HCT116 (cell line): Measurements from ENCODE around the gene SLC25A43. TPM values are rescaled to one million over a fixed set of nuclear protein-coding genes. Genes with fewer than 3 reads are reported as not detected.

Experiments
- ATAC-seq: fragments of 200-7000 bp; cut with Tn5 transposase; 2 replicates; pipeline ENCODE4 v1.9.1; 2020; ENCODE audit warnings: mild to moderate bottlenecking, moderate library complexity
- BruUV-seq: library from RNA; stranded (reverse); fragments of 400-500 nt; replicated peaks from 2 replicates; lab custom pipeline; 2021; lab: Mats Ljungman, UMichigan
- CTCF ChIA-PET: fragments of 300-600 bp; sonication (Branson Sonifier 250); formaldehyde crosslinking; loops from one replicate; lab custom pipeline; 2021; ENCODE audit warnings: antibody characterized with exemption; lab: Charles Lee
- POLR2A ChIA-PET: fragments of 300-600, 350-600 bp; sonication (Branson Sonifier 250); formaldehyde crosslinking; loops from one replicate; lab custom pipeline; 2021; ENCODE audit warnings: antibody characterized with exemption; lab: Charles Lee
- RAD21 ChIA-PET, 2 experiments: fragments of 300-600 bp; sonication (Branson Sonifier 250); formaldehyde crosslinking; loops; one replicate each; lab custom pipeline; 2023; ENCODE audit warnings: low total read pairs in 2 of 2; ENCODE audit not compliant: uncharacterized antibody in 2 of 2, unreplicated experiment in 2 of 2, low non-redundant PET in 1 of 2; lab: Charles Lee
- DNase-seq: peaks from one replicate; pipeline ENCODE4 v3.0.0-alpha.2; 2010; ENCODE audit warnings: low read depth, low spot score
- H2AFZ ChIP-seq: fragments of 200-600 bp; shearing (Covaris generic), sonication (generic); 2 replicates; pipeline ENCODE4 v1.6.1; 2017; ENCODE audit warnings: low read depth, mixed run types, mixed read lengths, antibody characterized with exemption, low read length; ENCODE audit not compliant: poor library complexity, severe bottlenecking
- H3K27ac ChIP-seq: 2 replicates; pipeline ENCODE4 v1.5.1; 2012; ENCODE audit warnings: low read depth, low read length
- H3K27me3 ChIP-seq: fragments of 200-600 bp; sonication (generic); 2 replicates; pipeline ENCODE4 v1.6.1; 2016; ENCODE audit warnings: mixed run types, low read length, mixed read lengths; ENCODE audit not compliant: insufficient read depth
- H3K36me3 ChIP-seq, 2 experiments: fragments of 200-500 bp in 1 of 2; fragments of 200-600 bp in 1 of 2; sonication (Bioruptor generic) in 1 of 2; sonication (generic) in 1 of 2; 2 replicates each; pipeline versions ENCODE4 v1.5.1 to v1.6.1; 2014 to 2016; ENCODE audit warnings: low read length in 2 of 2, inconsistent platforms in 1 of 2, mixed read lengths in 1 of 2, mixed run types in 1 of 2; ENCODE audit not compliant: insufficient read depth in 2 of 2, control insufficient read depth in 1 of 2
- H3K4me1 ChIP-seq, 2 experiments: fragments of 200-600 bp in 1 of 2; sonication (generic) in 1 of 2; 2 replicates each; pipeline versions ENCODE4 v1.5.1 to v1.6.1; 2012 to 2017; ENCODE audit warnings: low read length in 2 of 2, inconsistent platforms in 1 of 2, mild to moderate bottlenecking in 1 of 2, mixed read lengths in 1 of 2, mixed run types in 1 of 2, moderate library complexity in 1 of 2; ENCODE audit not compliant: insufficient read depth in 2 of 2, control insufficient read depth in 1 of 2
- H3K4me2 ChIP-seq: fragments of 200-600 bp; sonication (generic); 2 replicates; pipeline ENCODE4 v1.6.1; 2017; ENCODE audit warnings: mixed run types, low read length, mixed read lengths
- H3K4me3 ChIP-seq, 2 experiments: fragments of 200-600 bp in 1 of 2; sonication (generic) in 1 of 2; replicated peaks in 1 of 2; 2 replicates each; pipeline ENCODE4 v1.5.1; 2011 to 2016; ENCODE audit warnings: low read length in 2 of 2, control low read depth in 1 of 2, low read depth in 1 of 2, mild to moderate bottlenecking in 1 of 2, mixed read lengths in 1 of 2, mixed run types in 1 of 2
- H3K79me2 ChIP-seq: fragments of 200-600 bp; sonication (generic); 2 replicates; pipeline ENCODE4 v1.6.1; 2017; ENCODE audit warnings: mild to moderate bottlenecking, mixed run types, low read length, moderate library complexity, mixed read lengths; ENCODE audit not compliant: insufficient read depth
- H3K9ac ChIP-seq: fragments of 200-600 bp; sonication (generic); 2 replicates; pipeline ENCODE4 v1.6.1; 2016; ENCODE audit warnings: low read length, mixed read lengths
- H3K9me2 ChIP-seq: fragments of 200-600 bp; sonication (generic), shearing (Covaris generic); 2 replicates; pipeline ENCODE4 v1.6.1; 2017; ENCODE audit warnings: mixed run types, mild to moderate bottlenecking, moderate library complexity; ENCODE audit not compliant: insufficient read depth
- H3K9me3 ChIP-seq, 2 experiments: fragments of 200-500 bp in 1 of 2; fragments of 200-600 bp in 1 of 2; sonication (Bioruptor generic) in 1 of 2; sonication (generic) in 1 of 2; 2 replicates each; pipeline ENCODE4 v1.6.1; 2014 to 2017; ENCODE audit warnings: low read length in 2 of 2, mixed read lengths in 2 of 2, inconsistent platforms in 1 of 2, low read depth in 1 of 2, mild to moderate bottlenecking in 1 of 2, mixed run types in 1 of 2, moderate library complexity in 1 of 2; ENCODE audit not compliant: control insufficient read depth in 1 of 2, insufficient read depth in 1 of 2
- H4K20me1 ChIP-seq: fragments of 200-600 bp; sonication (generic), shearing (Covaris generic); 2 replicates; pipeline ENCODE4 v1.6.1; 2017; ENCODE audit warnings: mixed run types, mild to moderate bottlenecking, moderate library complexity; ENCODE audit not compliant: insufficient read depth
- ATF3 ChIP-seq: IDR thresholded peaks from 2 replicates; pipeline ENCODE4 v1.6.1; 2012
- CBX3 ChIP-seq: IDR thresholded peaks from 2 replicates; pipeline ENCODE4 v1.6.1; 2012; ENCODE audit warnings: low read depth
- CTCF ChIP-seq, 3 experiments: fragments of 200-600 bp in 1 of 3; sonication (generic) in 1 of 3; IDR thresholded peaks in 2 of 3; conservative IDR thresholded peaks in 1 of 3; 2 replicates each; pipeline ENCODE4 v1.5.1; 2012 to 2017; ENCODE audit warnings: low read depth in 2 of 3, low read length in 2 of 3, antibody characterized with exemption in 1 of 3, borderline replicate concordance in 1 of 3, control low read depth in 1 of 3, mild to moderate bottlenecking in 1 of 3, mixed read lengths in 1 of 3, mixed run types in 1 of 3, moderate library complexity in 1 of 3; ENCODE audit not compliant: insufficient read depth in 1 of 3
- EZH2 ChIP-seq: fragments of 200-600 bp; sonication (generic); IDR thresholded peaks from 2 replicates; pipeline ENCODE4 v1.6.1; 2017; ENCODE audit warnings: antibody characterized with exemption, mixed run types
- MAX ChIP-seq: IDR thresholded peaks from 2 replicates; pipeline ENCODE4 v1.6.1; 2012
- SP1 ChIP-seq: IDR thresholded peaks from 2 replicates; pipeline ENCODE4 v1.6.1; 2012; ENCODE audit warnings: low read depth
- TCF7L2 ChIP-seq: IDR thresholded peaks from 2 replicates; pipeline ENCODE4 v1.7.0; 2011; ENCODE audit warnings: borderline replicate concordance, inconsistent platforms; ENCODE audit not compliant: insufficient read depth, insufficient read length; ENCODE audit errors: extremely low read depth
- intact Hi-C: fragments of 100-400 bp; cut with micrococcal nuclease; formaldehyde crosslinking; loops from 2 replicates; pipeline ENCODE4 v1.10.0; 2022
- total RNA-seq: library from RNA; stranded (reverse); gene quantifications from one replicate; pipeline ENCODE4 v1.2.1, GENCODE V29; 2021; ENCODE audit not compliant: unreplicated experiment

Gene SLC25A43
- total RNA-seq, 1 experiment from 2014 or later, result 14.1 TPM

- CTCF ChIA-PET, result no interaction called here
- no peak overlapping the region for H2AFZ ChIP-seq
- no TSS peak for BruUV-seq
Measured at GRCh38 chrX:119398587-119398973, 556 bp upstream of the SLC25A43 start.

More at GRCh38 chrX:119398587-119398973, 556 bp upstream of the SLC25A43 start:
- no peaks in the 10 kb centered on the region for H3K9me3 ChIP-seq
- ChIA-PET RAD21 (no interaction called here), POLR2A (no interaction called here)
- H3K9ac ChIP-seq, result peak overlapping the region; percentile 67
- no peaks in the 10 kb centered on the region for H4K20me1 ChIP-seq
- H3K4me3 ChIP-seq, result peak overlapping the region; percentile 47 to 62
- TF ChIP-seq CTCF (IDR thresholded peaks at IDR 0.05 in 2 of 3, conservative IDR thresholded peaks at IDR 0.05 in 1 of 3; ENCODE audit: borderline replicate concordance in 1 of 3, insufficient read depth in 1 of 3, low read depth in 2 of 3, low read length in 2 of 3) (no peak), ATF3 (no peak), MAX (no peak), SP1 (no peak), EZH2 (no peak), CBX3 (no peak), TCF7L2 (no peak)
- no peaks in the 10 kb centered on the region for H3K9me2 ChIP-seq
- H3K79me2 ChIP-seq, result peaks cover 6% of the 10 kb centered on the region
- ATAC-seq, result peak; percentile 10
- H3K27ac ChIP-seq, result no peak overlapping the region
- intact Hi-C loops, result no loop called here
- peaks cover 5 to 23% of the 10 kb centered on the region in 2 experiments; a peak in 3 of 4 replicates for H3K4me1 ChIP-seq
- no peak for DNase-seq
- H3K27me3 ChIP-seq, result no peaks in the 10 kb centered on the region
- H3K4me2 ChIP-seq, result peak overlapping the region; percentile 67
- H3K36me3 ChIP-seq, result no peaks in the 10 kb centered on the region
